Measurements from ENCODE around the gene DDX41.
"Not testable (repeated sequence)": the region's sequence is repeated elsewhere in the genome, so short reads cannot be mapped to it uniquely, and the experiment has no call there.

DDX41 gene

GRCh38 chr5:177516601-177517568 lies at the start of gene DDX41:
DDX41 (minus strand) TSS chr5:177516961; CDS start chr5:177516945, 16 bp downstream.
- peak; percentile 99 for DNase-seq (ENCODE audit: low spot score)

GRCh38 chr5:177565046-177565445 lies 48.3 kb upstream of the DDX41 start:
- no peak for DNase-seq (ENCODE audit: low spot score)

- not testable (repeated sequence) for DNase-seq (ENCODE audit: low spot score)
Measured at GRCh38 chr5:177559446-177559941, 42.7 kb upstream of the DDX41 start.

- DNase-seq (ENCODE audit: low spot score): no peak
Measured at GRCh38 chr5:177557796-177558195, 41.0 kb upstream of the DDX41 start.

- DNase-seq (ENCODE audit: low spot score): no peak
Measured at GRCh38 chr5:177557041-177557647, 40.4 kb upstream of the DDX41 start.

- no peak for DNase-seq (ENCODE audit: low spot score)
Measured at GRCh38 chr5:177555665-177556064, 38.9 kb upstream of the DDX41 start.

- no peak for DNase-seq (ENCODE audit: low spot score)
Measured at GRCh38 chr5:177555228-177555627, 38.5 kb upstream of the DDX41 start.

GRCh38 chr5:177554474-177555111 lies 37.8 kb upstream of the DDX41 start, which contains the start of gene FAM193B:
FAM193B (minus strand) TSS chr5:177554563; CDS start chr5:177554458, 105 bp downstream.
- DNase-seq (ENCODE audit: low spot score): peak; percentile 89

GRCh38 chr5:177553671-177554429 lies 37.1 kb upstream of the DDX41 start:
- no peak for DNase-seq (ENCODE audit: low spot score)

GRCh38 chr5:177552839-177553455 lies 36.2 kb upstream of the DDX41 start:
- no peak for DNase-seq (ENCODE audit: low spot score)

- DNase-seq (ENCODE audit: low spot score): no peak
Measured at GRCh38 chr5:177550122-177550521, 33.4 kb upstream of the DDX41 start.

- DNase-seq (ENCODE audit: low spot score): no peak
Measured at GRCh38 chr5:177548495-177548894, 31.7 kb upstream of the DDX41 start.

GRCh38 chr5:177547736-177548135 lies 31.0 kb upstream of the DDX41 start:
- no peak for DNase-seq (ENCODE audit: low spot score)

- no peak for DNase-seq (ENCODE audit: low spot score)
Measured at GRCh38 chr5:177546258-177546741, 29.5 kb upstream of the DDX41 start.

GRCh38 chr5:177545487-177546257 lies 28.9 kb upstream of the DDX41 start:
- DNase-seq (ENCODE audit: low spot score): no peak

- DNase-seq (ENCODE audit: low spot score): peak; percentile 60
Measured at GRCh38 chr5:177542816-177543465, 26.2 kb upstream of the DDX41 start.

- no peak for DNase-seq (ENCODE audit: low spot score)
Measured at GRCh38 chr5:177540438-177540837, 23.7 kb upstream of the DDX41 start.

GRCh38 chr5:177539411-177539810 lies 22.6 kb upstream of the DDX41 start:
- no peak for DNase-seq (ENCODE audit: low spot score)

- no peak for DNase-seq (ENCODE audit: low spot score)
Measured at GRCh38 chr5:177538876-177539275, 22.1 kb upstream of the DDX41 start.

All from cerebellar cortex (tissue), 1 donor.